HG02884 (cell line): ENCODE measurements around the gene CHSY3.
A peak's percentile ranks its signal among the peaks of the same experiment; 100 is the strongest.

Experiments
- ATAC-seq: cut with Tn5 transposase; IDR thresholded peaks from one replicate; pipeline ENCODE4 v1.9.1; 2021; ENCODE audit warnings: mild to moderate bottlenecking, moderate library complexity; ENCODE audit not compliant: unreplicated experiment

Gene CHSY3

GRCh38 chr5:129904102-129904666, at the start of gene CHSY3:
CHSY3 (plus strand) TSS chr5:129904465.
- ATAC-seq, result peak; percentile 55

- no peak for ATAC-seq
Observed at GRCh38 chr5:129856325-129856724, 47.9 kb upstream of the CHSY3 start.

GRCh38 chr5:129857116-129857515, 47.1 kb upstream of the CHSY3 start:
- no peak for ATAC-seq

GRCh38 chr5:129858131-129858675, 46.1 kb upstream of the CHSY3 start:
- no peak for ATAC-seq

- ATAC-seq, result no peak
Observed at GRCh38 chr5:129884322-129884721, 19.9 kb upstream of the CHSY3 start.

- no peak for ATAC-seq
Observed at GRCh38 chr5:129899454-129899853, 4.8 kb upstream of the CHSY3 start.

GRCh38 chr5:129902816-129903215, 1.4 kb upstream of the CHSY3 start:
- ATAC-seq, result no peak

- no peak for ATAC-seq
Observed at GRCh38 chr5:129903466-129904101, 681 bp upstream of the CHSY3 start.

- peak; percentile 44 for ATAC-seq
Observed at GRCh38 chr5:129904667-129905472, 605 bp downstream of the CHSY3 start.

- ATAC-seq, result no peak
Observed at GRCh38 chr5:129905473-129906176, 1.4 kb downstream of the CHSY3 start.

- no peak for ATAC-seq
Observed at GRCh38 chr5:129906177-129906887, 2.1 kb downstream of the CHSY3 start.

GRCh38 chr5:129909225-129909624, 5.0 kb downstream of the CHSY3 start:
- ATAC-seq, result no peak

- no peak for ATAC-seq
Observed at GRCh38 chr5:129912601-129913255, 8.5 kb downstream of the CHSY3 start.

- ATAC-seq, result no peak
Observed at GRCh38 chr5:129915415-129915814, 11.2 kb downstream of the CHSY3 start.

GRCh38 chr5:129917224-129917623, 13.0 kb downstream of the CHSY3 start:
- ATAC-seq, result no peak

GRCh38 chr5:129921204-129921603, 16.9 kb downstream of the CHSY3 start:
- no peak for ATAC-seq

- no peak for ATAC-seq
Observed at GRCh38 chr5:129930221-129930620, 26.0 kb downstream of the CHSY3 start.

GRCh38 chr5:129935626-129936025, 31.4 kb downstream of the CHSY3 start:
- ATAC-seq, result no peak

- ATAC-seq, result no peak
Observed at GRCh38 chr5:129938077-129938476, 33.8 kb downstream of the CHSY3 start.

- no peak for ATAC-seq
Observed at GRCh38 chr5:129943936-129944335, 39.7 kb downstream of the CHSY3 start.
